Amygdala (tissue), 56 donors: ENCODE results near the gene ZIC1.
A peak's percentile ranks its signal among the peaks of the same experiment; 100 is the strongest.

ENCODE experiments used
- DNase-seq, 56 donors: peaks; one replicate each; lab custom pipeline; 2025; lab: John Stamatoyannopoulos, UW

The ZIC1 gene

GRCh38 chr3:147393943-147394883 lies 15.0 kb upstream of the ZIC1 start:
- DNase-seq = no peak

- DNase-seq = no peak
Measured at GRCh38 chr3:147394884-147395225, 14.3 kb upstream of the ZIC1 start.

GRCh38 chr3:147395899-147396711 lies 13.1 kb upstream of the ZIC1 start:
- DNase-seq = no peak

- no peak for DNase-seq
Measured at GRCh38 chr3:147396712-147397046, 12.5 kb upstream of the ZIC1 start.

GRCh38 chr3:147397155-147397874 lies 11.8 kb upstream of the ZIC1 start:
- peak in 1 of 56 donors; percentile 28 for DNase-seq

GRCh38 chr3:147397875-147398812 lies 11.0 kb upstream of the ZIC1 start:
- DNase-seq = no peak

GRCh38 chr3:147398813-147399534 lies 10.2 kb upstream of the ZIC1 start:
- no peak for DNase-seq

GRCh38 chr3:147400111-147400510 lies 9.1 kb upstream of the ZIC1 start:
- DNase-seq = no peak

- DNase-seq = no peak
Measured at GRCh38 chr3:147400999-147401398, 8.2 kb upstream of the ZIC1 start.

GRCh38 chr3:147401421-147401820 lies 7.7 kb upstream of the ZIC1 start:
- DNase-seq = no peak

- DNase-seq = no peak
Measured at GRCh38 chr3:147402159-147402558, 7.0 kb upstream of the ZIC1 start.

- DNase-seq = no peak
Measured at GRCh38 chr3:147403511-147403910, 5.7 kb upstream of the ZIC1 start.

- no peak for DNase-seq
Measured at GRCh38 chr3:147404000-147404799, 5.0 kb upstream of the ZIC1 start.

GRCh38 chr3:147404800-147405230 lies 4.3 kb upstream of the ZIC1 start:
- DNase-seq = no peak

- no peak for DNase-seq
Measured at GRCh38 chr3:147405231-147406027, 3.7 kb upstream of the ZIC1 start.

- DNase-seq = no peak
Measured at GRCh38 chr3:147406028-147406931, 2.9 kb upstream of the ZIC1 start, which contains the start of gene ZIC4. TSS of gene ZIC4 (minus strand) at chr3:147406543. CDS start at chr3:147402797, 3,746 bp downstream.
